HCT116 (cell line): ENCODE measurements around the gene ZNF423. TPM values are rescaled to one million over a fixed set of nuclear protein-coding genes. Genes with fewer than 3 reads are reported as not detected.

ENCODE experiments used
- ATAC-seq: fragments of 200-7000 bp; cut with Tn5 transposase; 2 replicates; pipeline ENCODE4 v1.9.1; 2020; ENCODE audit warnings: mild to moderate bottlenecking, moderate library complexity
- BruUV-seq: library from RNA; stranded (reverse); fragments of 400-500 nt; replicated peaks from 2 replicates; lab custom pipeline; 2021; lab: Mats Ljungman, UMichigan
- CTCF ChIA-PET: fragments of 300-600 bp; sonication (Branson Sonifier 250); formaldehyde crosslinking; loops from one replicate; lab custom pipeline; 2021; ENCODE audit warnings: antibody characterized with exemption; lab: Charles Lee
- POLR2A ChIA-PET: fragments of 300-600, 350-600 bp; sonication (Branson Sonifier 250); formaldehyde crosslinking; loops from one replicate; lab custom pipeline; 2021; ENCODE audit warnings: antibody characterized with exemption; lab: Charles Lee
- RAD21 ChIA-PET, 2 experiments: fragments of 300-600 bp; sonication (Branson Sonifier 250); formaldehyde crosslinking; loops; one replicate each; lab custom pipeline; 2023; ENCODE audit warnings: low total read pairs in 2 of 2; ENCODE audit not compliant: uncharacterized antibody in 2 of 2, unreplicated experiment in 2 of 2, low non-redundant PET in 1 of 2; lab: Charles Lee
- DNase-seq: peaks from one replicate; pipeline ENCODE4 v3.0.0-alpha.2; 2010; ENCODE audit warnings: low read depth, low spot score
- H2AFZ ChIP-seq: fragments of 200-600 bp; shearing (Covaris generic), sonication (generic); 2 replicates; pipeline ENCODE4 v1.6.1; 2017; ENCODE audit warnings: low read depth, mixed run types, mixed read lengths, antibody characterized with exemption, low read length; ENCODE audit not compliant: poor library complexity, severe bottlenecking
- H3K27ac ChIP-seq: 2 replicates; pipeline ENCODE4 v1.5.1; 2012; ENCODE audit warnings: low read depth, low read length
- H3K27me3 ChIP-seq: fragments of 200-600 bp; sonication (generic); 2 replicates; pipeline ENCODE4 v1.6.1; 2016; ENCODE audit warnings: mixed run types, low read length, mixed read lengths; ENCODE audit not compliant: insufficient read depth
- H3K36me3 ChIP-seq, 2 experiments: fragments of 200-500 bp in 1 of 2; fragments of 200-600 bp in 1 of 2; sonication (Bioruptor generic) in 1 of 2; sonication (generic) in 1 of 2; 2 replicates each; pipeline versions ENCODE4 v1.5.1 to v1.6.1; 2014 to 2016; ENCODE audit warnings: low read length in 2 of 2, inconsistent platforms in 1 of 2, mixed read lengths in 1 of 2, mixed run types in 1 of 2; ENCODE audit not compliant: insufficient read depth in 2 of 2, control insufficient read depth in 1 of 2
- H3K4me1 ChIP-seq, 2 experiments: fragments of 200-600 bp in 1 of 2; sonication (generic) in 1 of 2; 2 replicates each; pipeline versions ENCODE4 v1.5.1 to v1.6.1; 2012 to 2017; ENCODE audit warnings: low read length in 2 of 2, inconsistent platforms in 1 of 2, mild to moderate bottlenecking in 1 of 2, mixed read lengths in 1 of 2, mixed run types in 1 of 2, moderate library complexity in 1 of 2; ENCODE audit not compliant: insufficient read depth in 2 of 2, control insufficient read depth in 1 of 2
- H3K4me2 ChIP-seq: fragments of 200-600 bp; sonication (generic); 2 replicates; pipeline ENCODE4 v1.6.1; 2017; ENCODE audit warnings: mixed run types, low read length, mixed read lengths
- H3K4me3 ChIP-seq, 2 experiments: fragments of 200-600 bp in 1 of 2; sonication (generic) in 1 of 2; replicated peaks in 1 of 2; 2 replicates each; pipeline ENCODE4 v1.5.1; 2011 to 2016; ENCODE audit warnings: low read length in 2 of 2, control low read depth in 1 of 2, low read depth in 1 of 2, mild to moderate bottlenecking in 1 of 2, mixed read lengths in 1 of 2, mixed run types in 1 of 2
- H3K79me2 ChIP-seq: fragments of 200-600 bp; sonication (generic); 2 replicates; pipeline ENCODE4 v1.6.1; 2017; ENCODE audit warnings: mild to moderate bottlenecking, mixed run types, low read length, moderate library complexity, mixed read lengths; ENCODE audit not compliant: insufficient read depth
- H3K9ac ChIP-seq: fragments of 200-600 bp; sonication (generic); 2 replicates; pipeline ENCODE4 v1.6.1; 2016; ENCODE audit warnings: low read length, mixed read lengths
- H3K9me2 ChIP-seq: fragments of 200-600 bp; sonication (generic), shearing (Covaris generic); 2 replicates; pipeline ENCODE4 v1.6.1; 2017; ENCODE audit warnings: mixed run types, mild to moderate bottlenecking, moderate library complexity; ENCODE audit not compliant: insufficient read depth
- H3K9me3 ChIP-seq, 2 experiments: fragments of 200-500 bp in 1 of 2; fragments of 200-600 bp in 1 of 2; sonication (Bioruptor generic) in 1 of 2; sonication (generic) in 1 of 2; 2 replicates each; pipeline ENCODE4 v1.6.1; 2014 to 2017; ENCODE audit warnings: low read length in 2 of 2, mixed read lengths in 2 of 2, inconsistent platforms in 1 of 2, low read depth in 1 of 2, mild to moderate bottlenecking in 1 of 2, mixed run types in 1 of 2, moderate library complexity in 1 of 2; ENCODE audit not compliant: control insufficient read depth in 1 of 2, insufficient read depth in 1 of 2
- H4K20me1 ChIP-seq: fragments of 200-600 bp; sonication (generic), shearing (Covaris generic); 2 replicates; pipeline ENCODE4 v1.6.1; 2017; ENCODE audit warnings: mixed run types, mild to moderate bottlenecking, moderate library complexity; ENCODE audit not compliant: insufficient read depth
- CBX3 ChIP-seq: IDR thresholded peaks from 2 replicates; pipeline ENCODE4 v1.6.1; 2012; ENCODE audit warnings: low read depth
- CEBPB ChIP-seq: IDR thresholded peaks from 2 replicates; pipeline ENCODE4 v1.6.1; 2012; ENCODE audit warnings: low read depth
- EGR1 ChIP-seq: IDR thresholded peaks from 2 replicates; pipeline ENCODE4 v1.6.1; 2012; ENCODE audit warnings: low read depth
- ELF1 ChIP-seq: IDR thresholded peaks from 2 replicates; pipeline ENCODE4 v1.6.1; 2012; ENCODE audit warnings: low read depth, borderline replicate concordance
- EZH2phosphoT487 ChIP-seq: fragments of 200-600 bp; IDR thresholded peaks from 2 replicates; pipeline ENCODE4 v1.6.1; 2018; ENCODE audit warnings: antibody characterized with exemption, borderline replicate concordance
- RAD21 ChIP-seq: IDR thresholded peaks from 2 replicates; pipeline ENCODE4 v1.6.1; 2012; ENCODE audit warnings: low read depth, mild to moderate bottlenecking
- SRF ChIP-seq: IDR thresholded peaks from 2 replicates; pipeline ENCODE4 v1.6.1; 2012; ENCODE audit warnings: low read depth
- intact Hi-C: fragments of 100-400 bp; cut with micrococcal nuclease; formaldehyde crosslinking; loops from 2 replicates; pipeline ENCODE4 v1.10.0; 2022
- total RNA-seq: library from RNA; stranded (reverse); gene quantifications from one replicate; pipeline ENCODE4 v1.2.1, GENCODE V29; 2021; ENCODE audit not compliant: unreplicated experiment
- TF ChIP-seq, protein P1 (sequence below), 3 experiments: fragments of 200-600 bp in 1 of 3; sonication (generic) in 1 of 3; IDR thresholded peaks in 2 of 3; conservative IDR thresholded peaks in 1 of 3; 2 replicates each; pipeline ENCODE4 v1.5.1; 2012 to 2017; ENCODE audit warnings: low read depth in 2 of 3, low read length in 2 of 3, antibody characterized with exemption in 1 of 3, borderline replicate concordance in 1 of 3, control low read depth in 1 of 3, mild to moderate bottlenecking in 1 of 3, mixed read lengths in 1 of 3, mixed run types in 1 of 3, moderate library complexity in 1 of 3; ENCODE audit not compliant: insufficient read depth in 1 of 3
- TF ChIP-seq, protein P2 (sequence below): IDR thresholded peaks from 2 replicates; pipeline ENCODE4 v1.6.1; 2011; ENCODE audit warnings: mild to moderate bottlenecking, low read length, moderate library complexity; ENCODE audit not compliant: insufficient replicate concordance; ENCODE audit errors: extremely low read depth
- TF ChIP-seq, protein P3 (sequence below): IDR thresholded peaks from 2 replicates; pipeline ENCODE4 v1.6.1; 2012; ENCODE audit warnings: low read depth
- TF ChIP-seq, protein P4 (sequence below): IDR thresholded peaks from 2 replicates; pipeline ENCODE4 v1.6.1; 2012

ZNF423 gene
- total RNA-seq, 1 experiment from 2014 or later: 0.22 TPM

DNA sequence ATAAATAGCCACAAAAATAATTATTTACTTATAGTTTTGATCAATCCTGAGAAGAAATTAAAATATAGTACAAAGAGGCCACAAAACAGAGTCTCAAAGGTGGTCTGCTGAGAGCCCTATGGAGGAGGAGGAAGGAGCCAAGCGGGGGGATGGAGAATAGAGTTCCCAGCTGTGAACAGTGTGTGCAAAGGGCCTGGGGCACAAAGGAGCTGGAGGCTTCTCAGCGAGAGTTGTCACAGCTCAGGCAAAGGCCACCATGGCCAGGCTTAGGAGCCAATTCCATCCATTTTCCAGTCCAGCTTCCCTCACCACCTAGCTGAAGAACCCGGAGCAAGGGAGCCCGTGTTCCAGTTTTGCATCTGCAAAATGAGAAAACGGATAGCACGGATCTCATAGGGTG is 5.4 kb upstream of the ZNF423 start:
- no peaks in the 10 kb centered on the region for H3K9me3 ChIP-seq
- ChIA-PET CTCF (no interaction called here), POLR2A (no interaction called here), RAD21 (no interaction called here)
- intact Hi-C loops: no loop called here
- H3K4me1 ChIP-seq: peaks cover 6 to 16% of the 10 kb centered on the region in 2 experiments; a peak in 3 of 4 replicates
- H3K36me3 ChIP-seq: no peaks in the 10 kb centered on the region
- DNase-seq: no peak
- BruUV-seq: no TSS peak
- no peak for ATAC-seq
- H3K4me2 ChIP-seq: no peak overlapping the region
- no peak overlapping the region for H3K9ac ChIP-seq
- no peak overlapping the region for H3K27ac ChIP-seq
- 0 out of 2 replicates have a peak, but pooled peaks cover 6% of the 10 kb centered on the region for H3K27me3 ChIP-seq
- no peak for TF ChIP-seq CBX3
- TF ChIP-seq, protein P1, sequence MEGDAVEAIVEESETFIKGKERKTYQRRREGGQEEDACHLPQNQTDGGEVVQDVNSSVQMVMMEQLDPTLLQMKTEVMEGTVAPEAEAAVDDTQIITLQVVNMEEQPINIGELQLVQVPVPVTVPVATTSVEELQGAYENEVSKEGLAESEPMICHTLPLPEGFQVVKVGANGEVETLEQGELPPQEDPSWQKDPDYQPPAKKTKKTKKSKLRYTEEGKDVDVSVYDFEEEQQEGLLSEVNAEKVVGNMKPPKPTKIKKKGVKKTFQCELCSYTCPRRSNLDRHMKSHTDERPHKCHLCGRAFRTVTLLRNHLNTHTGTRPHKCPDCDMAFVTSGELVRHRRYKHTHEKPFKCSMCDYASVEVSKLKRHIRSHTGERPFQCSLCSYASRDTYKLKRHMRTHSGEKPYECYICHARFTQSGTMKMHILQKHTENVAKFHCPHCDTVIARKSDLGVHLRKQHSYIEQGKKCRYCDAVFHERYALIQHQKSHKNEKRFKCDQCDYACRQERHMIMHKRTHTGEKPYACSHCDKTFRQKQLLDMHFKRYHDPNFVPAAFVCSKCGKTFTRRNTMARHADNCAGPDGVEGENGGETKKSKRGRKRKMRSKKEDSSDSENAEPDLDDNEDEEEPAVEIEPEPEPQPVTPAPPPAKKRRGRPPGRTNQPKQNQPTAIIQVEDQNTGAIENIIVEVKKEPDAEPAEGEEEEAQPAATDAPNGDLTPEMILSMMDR (IDR thresholded peaks at IDR 0.05 in 2 of 3, conservative IDR thresholded peaks at IDR 0.05 in 1 of 3; ENCODE audit: borderline replicate concordance in 1 of 3, insufficient read depth in 1 of 3, low read depth in 2 of 3, low read length in 2 of 3): no peak
- TF ChIP-seq EGR1: no peak
- TF ChIP-seq, protein P2, sequence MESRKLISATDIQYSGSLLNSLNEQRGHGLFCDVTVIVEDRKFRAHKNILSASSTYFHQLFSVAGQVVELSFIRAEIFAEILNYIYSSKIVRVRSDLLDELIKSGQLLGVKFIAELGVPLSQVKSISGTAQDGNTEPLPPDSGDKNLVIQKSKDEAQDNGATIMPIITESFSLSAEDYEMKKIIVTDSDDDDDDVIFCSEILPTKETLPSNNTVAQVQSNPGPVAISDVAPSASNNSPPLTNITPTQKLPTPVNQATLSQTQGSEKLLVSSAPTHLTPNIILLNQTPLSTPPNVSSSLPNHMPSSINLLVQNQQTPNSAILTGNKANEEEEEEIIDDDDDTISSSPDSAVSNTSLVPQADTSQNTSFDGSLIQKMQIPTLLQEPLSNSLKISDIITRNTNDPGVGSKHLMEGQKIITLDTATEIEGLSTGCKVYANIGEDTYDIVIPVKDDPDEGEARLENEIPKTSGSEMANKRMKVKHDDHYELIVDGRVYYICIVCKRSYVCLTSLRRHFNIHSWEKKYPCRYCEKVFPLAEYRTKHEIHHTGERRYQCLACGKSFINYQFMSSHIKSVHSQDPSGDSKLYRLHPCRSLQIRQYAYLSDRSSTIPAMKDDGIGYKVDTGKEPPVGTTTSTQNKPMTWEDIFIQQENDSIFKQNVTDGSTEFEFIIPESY: no peak
- TF ChIP-seq CEBPB: no peak
- TF ChIP-seq, protein P3, sequence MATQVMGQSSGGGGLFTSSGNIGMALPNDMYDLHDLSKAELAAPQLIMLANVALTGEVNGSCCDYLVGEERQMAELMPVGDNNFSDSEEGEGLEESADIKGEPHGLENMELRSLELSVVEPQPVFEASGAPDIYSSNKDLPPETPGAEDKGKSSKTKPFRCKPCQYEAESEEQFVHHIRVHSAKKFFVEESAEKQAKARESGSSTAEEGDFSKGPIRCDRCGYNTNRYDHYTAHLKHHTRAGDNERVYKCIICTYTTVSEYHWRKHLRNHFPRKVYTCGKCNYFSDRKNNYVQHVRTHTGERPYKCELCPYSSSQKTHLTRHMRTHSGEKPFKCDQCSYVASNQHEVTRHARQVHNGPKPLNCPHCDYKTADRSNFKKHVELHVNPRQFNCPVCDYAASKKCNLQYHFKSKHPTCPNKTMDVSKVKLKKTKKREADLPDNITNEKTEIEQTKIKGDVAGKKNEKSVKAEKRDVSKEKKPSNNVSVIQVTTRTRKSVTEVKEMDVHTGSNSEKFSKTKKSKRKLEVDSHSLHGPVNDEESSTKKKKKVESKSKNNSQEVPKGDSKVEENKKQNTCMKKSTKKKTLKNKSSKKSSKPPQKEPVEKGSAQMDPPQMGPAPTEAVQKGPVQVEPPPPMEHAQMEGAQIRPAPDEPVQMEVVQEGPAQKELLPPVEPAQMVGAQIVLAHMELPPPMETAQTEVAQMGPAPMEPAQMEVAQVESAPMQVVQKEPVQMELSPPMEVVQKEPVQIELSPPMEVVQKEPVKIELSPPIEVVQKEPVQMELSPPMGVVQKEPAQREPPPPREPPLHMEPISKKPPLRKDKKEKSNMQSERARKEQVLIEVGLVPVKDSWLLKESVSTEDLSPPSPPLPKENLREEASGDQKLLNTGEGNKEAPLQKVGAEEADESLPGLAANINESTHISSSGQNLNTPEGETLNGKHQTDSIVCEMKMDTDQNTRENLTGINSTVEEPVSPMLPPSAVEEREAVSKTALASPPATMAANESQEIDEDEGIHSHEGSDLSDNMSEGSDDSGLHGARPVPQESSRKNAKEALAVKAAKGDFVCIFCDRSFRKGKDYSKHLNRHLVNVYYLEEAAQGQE: no peak
- no peak for TF ChIP-seq RAD21
- no peak for TF ChIP-seq ELF1
- TF ChIP-seq SRF: no peak
- TF ChIP-seq, protein P4, sequence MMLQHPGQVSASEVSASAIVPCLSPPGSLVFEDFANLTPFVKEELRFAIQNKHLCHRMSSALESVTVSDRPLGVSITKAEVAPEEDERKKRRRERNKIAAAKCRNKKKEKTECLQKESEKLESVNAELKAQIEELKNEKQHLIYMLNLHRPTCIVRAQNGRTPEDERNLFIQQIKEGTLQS: no peak
- TF ChIP-seq EZH2phosphoT487: no peak
- no peaks in the 10 kb centered on the region for H3K79me2 ChIP-seq
- no peak overlapping the region for H3K4me3 ChIP-seq
- H3K9me2 ChIP-seq: no peaks in the 10 kb centered on the region
- no peaks in the 10 kb centered on the region for H4K20me1 ChIP-seq
- no peak overlapping the region for H2AFZ ChIP-seq
